ENCODE measurements around the gene ADCY9.

The ADCY9 gene

DNA sequence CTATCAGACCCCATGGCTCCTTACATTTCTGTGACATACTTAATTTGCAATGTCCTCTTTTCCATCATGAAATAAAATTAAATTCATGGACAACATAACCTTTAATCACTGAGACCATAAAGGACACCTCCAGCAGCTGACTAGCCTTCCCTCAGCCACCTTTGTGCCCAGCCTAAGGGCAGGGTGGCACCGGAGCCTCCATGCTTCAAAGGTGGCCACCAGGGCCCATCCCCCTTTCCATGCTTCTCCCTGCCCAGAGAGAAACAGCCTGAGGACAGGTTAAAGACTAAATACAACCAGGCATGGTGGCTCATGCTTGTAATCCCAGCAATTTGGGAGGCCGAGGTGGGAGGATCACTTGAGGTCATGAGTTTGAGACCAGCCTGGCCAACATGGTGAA is 94.3 kb downstream of the ADCY9 start:
- no peak for DNase-seq

DNA sequence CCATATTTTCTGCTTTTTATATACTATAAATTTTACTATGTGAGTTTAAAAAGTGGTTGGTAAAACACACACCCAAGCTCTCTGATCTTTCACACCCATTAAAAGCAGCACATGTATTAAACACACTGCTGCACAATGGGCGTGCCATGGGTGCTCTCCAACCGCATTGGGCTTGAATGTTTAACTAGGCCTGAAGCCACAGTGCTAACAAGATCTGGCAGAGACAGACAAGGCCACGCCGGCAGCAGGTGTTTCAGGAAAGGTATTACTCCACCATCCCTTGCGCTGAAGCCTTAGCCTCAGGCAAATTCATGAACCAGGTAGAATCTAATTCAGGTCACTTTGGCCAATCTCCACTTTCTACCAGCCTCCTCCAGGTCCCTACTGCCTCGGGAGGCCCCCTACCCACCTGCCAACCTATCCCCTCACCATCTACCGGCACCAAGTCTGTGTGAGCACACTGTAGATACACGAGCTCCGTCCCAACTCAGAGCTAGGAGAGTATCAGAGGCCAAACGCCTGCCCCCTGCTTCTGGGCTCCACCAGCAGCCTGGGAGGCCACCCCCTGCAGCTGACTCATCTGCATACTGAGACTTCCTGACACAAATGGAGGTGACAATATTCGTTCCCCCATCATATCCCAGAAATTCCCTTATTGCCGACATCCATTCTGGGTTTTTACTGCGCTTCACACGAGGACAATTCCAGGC is 95.0 kb downstream of the ADCY9 start:
- DNase-seq = peak; percentile 26

- no peak for DNase-seq
Measured at GRCh38 chr16:4019371-4019791, 96.9 kb downstream of the ADCY9 start.

- no peak for DNase-seq
Measured at GRCh38 chr16:4018391-4018790, 97.9 kb downstream of the ADCY9 start.

DNA sequence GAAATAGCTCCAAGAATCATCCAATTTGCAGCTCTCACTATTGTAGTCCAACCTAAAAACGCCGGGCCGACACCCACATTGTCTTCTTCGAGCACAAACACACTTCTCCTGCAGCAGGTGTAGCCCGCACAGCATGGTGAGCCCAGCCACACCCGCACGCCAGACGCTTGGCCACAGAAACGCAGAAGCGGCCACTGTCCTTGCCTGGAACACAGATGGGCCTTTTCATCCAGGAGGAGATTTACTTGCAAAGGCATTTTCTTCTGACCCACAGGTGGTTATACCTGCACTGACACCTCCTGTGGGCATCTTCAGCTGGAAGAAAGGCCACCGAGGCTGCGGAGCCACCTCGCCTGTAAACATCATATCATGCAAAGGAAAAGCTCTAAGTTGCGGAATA is 98.4 kb downstream of the ADCY9 start:
- DNase-seq = no peak

DNA sequence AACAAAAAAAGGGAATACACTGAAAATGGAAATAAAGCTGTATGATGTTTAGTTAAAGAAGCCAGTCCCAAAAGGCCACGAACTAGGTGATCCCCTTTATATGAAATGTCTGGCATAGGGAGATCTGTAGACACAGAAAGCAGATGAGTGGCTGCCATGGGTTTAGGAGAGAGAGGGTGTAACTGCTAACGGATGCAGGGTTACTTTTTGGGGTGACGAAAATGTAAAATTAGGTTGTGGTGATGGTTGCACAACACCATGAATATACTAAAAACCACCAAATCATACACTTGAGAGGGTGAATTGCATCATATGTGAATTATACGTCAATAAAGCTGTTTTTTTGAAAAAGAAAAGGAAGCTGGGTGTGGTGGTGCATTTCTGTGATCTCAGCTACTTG is 99.6 kb downstream of the ADCY9 start:
- DNase-seq = no peak

DNA sequence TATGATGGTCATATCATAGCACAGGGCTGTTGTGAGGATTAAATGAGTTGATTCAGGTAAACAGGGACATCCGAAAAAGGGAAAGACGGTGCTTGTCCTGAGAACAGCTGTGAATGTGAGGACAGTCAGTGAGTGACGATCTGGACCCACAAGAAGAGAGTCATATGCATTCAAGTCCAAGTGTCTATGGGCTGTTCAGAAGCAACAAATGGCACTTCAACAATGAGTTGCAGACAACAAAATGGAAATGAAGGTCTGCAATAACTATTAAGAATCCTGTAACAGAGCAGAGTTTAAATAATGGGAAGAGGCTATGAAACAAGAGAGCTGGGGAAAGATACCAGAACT is 100.3 kb downstream of the ADCY9 start:
- DNase-seq = no peak

DNA sequence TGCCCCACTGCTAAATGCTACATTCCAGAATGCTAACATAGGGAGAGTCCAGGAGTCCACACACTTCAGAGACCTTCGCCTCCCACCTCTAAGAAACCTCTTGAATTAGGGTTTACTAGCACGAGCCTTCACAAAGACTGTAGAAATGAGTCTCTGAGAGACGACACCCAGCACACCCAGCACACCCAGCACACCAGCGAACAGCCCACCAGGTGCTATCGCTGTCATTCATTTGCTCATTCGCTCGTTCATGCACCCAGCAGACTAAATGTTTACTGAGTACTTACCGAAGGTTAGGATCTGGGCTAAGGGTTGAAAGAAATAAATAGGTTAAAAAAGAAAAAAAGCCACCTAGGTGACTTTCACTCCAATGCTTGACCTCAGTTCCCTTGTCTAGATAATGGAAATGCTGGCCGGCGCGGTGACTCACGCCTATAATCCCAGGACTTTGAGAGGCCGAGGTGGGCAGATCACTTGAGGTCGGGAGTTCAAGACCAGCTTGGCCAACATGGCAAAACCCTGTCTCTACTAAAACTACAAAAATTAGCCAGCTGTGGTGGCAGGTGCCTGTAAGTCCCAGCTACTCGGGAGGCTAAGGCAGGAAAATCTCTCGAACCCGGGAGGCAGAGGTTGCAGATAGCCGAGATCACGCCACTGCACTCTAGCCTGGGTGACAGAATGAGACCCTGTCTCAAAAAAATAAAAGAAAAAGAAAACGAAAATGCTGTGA is 100.8 kb downstream of the ADCY9 start:
- DNase-seq = no peak

- DNase-seq = no peak
Measured at GRCh38 chr16:4011940-4012629, 104.2 kb downstream of the ADCY9 start.

DNA sequence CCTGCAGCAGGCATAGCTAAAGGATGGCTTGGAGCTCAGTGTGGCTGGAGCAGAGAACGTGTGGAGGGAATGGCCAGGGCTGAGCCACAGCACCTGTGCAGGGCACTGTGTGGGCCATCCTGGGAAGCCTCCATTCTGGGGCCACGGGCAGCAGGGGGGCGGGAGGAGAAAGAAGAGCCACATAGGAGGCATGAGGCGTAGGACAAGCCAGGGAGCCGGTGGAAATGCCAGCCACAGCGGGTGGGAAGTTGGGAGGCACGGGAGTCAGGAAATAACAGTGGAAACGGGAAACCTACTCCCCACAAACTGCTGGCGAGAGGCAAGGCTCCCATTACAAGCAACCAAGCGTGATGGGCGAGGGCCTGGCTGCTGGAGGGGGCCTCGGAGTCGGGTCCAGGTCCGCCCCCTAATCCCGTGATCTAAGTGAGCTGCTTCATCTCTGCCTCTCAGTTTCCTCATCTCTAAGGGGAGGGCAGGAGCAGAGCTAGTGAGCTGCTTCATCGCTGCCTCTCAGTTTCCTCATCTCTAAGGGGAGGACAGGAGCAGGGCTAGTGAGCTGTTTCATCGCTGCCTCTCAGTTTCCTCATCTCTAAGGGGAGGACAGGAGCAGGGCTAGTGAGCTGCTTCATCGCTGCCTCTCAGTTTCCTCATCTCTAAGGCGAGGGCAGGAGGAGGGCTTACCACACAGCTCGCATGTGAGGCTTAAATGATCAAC is 104.9 kb downstream of the ADCY9 start:
- no peak for DNase-seq

DNA sequence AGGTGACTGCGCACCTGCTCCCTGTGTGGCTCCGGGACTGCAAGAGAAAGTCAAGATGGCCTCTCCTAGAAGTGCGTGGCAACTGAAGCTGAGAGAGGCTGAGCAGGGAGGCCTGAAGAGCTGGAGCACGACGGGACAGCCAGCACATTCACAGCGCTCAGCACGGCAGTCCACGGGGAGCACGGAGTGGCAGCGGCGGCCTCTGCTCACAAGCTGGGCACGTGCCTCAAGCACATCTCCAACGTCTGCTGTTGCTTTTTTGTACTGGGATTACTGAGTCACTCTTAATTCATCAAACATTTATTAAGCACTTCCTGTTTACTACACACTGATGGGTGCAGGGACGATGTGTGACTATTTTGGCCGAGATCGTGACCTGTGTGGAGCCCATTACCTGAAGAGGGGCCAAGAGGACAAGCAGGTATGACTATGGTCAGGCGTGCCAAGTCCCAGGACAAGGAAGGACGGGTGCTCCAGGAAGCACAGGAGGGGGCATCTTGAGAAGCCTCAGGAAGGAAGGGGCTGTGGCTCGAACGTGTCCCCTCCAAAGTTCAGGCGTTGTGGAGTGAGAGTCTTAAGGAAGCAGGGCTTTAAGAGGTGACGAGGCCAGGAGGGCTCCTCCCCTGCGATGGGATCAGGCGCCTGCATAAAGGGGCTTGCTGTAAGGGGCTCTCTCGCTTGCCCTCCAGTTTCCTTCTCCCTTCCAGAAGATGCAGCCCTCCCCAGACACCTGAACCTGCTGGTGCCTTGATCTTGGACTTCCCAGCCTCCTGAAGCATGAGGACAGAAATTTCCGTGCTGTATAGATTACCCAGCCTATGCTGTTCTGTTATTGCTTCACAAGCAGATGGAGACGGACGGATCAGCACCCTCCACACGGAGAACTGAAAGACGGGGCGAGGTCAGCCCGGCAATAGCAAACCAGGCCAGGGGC is 105.8 kb downstream of the ADCY9 start:
- no peak for DNase-seq

DNA sequence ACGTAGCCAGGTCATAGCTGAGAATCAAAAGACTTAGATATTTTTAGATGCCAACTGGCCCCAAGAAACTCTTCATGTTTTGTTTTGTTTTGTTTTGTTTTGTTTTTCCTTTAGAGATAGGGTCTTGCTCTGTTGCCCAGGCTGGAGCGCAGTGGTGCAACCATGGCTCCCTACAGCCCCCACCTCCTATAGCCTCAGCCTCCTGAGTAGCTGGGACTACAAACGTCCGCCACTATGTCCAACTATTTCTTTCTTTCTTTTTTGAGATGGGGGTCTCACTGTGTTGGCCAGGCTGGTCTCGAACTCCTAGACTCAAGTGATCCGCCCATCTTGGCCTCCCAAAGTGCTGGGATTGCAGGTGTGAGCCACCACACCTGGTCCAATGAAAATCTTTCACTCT is 107.1 kb downstream of the ADCY9 start:
- DNase-seq = no peak

GRCh38 chr16:4008116-4008515 is 108.1 kb downstream of the ADCY9 start:
- DNase-seq = no peak

- no peak for DNase-seq
Measured at GRCh38 chr16:4006397-4006999, 109.7 kb downstream of the ADCY9 start.

DNA sequence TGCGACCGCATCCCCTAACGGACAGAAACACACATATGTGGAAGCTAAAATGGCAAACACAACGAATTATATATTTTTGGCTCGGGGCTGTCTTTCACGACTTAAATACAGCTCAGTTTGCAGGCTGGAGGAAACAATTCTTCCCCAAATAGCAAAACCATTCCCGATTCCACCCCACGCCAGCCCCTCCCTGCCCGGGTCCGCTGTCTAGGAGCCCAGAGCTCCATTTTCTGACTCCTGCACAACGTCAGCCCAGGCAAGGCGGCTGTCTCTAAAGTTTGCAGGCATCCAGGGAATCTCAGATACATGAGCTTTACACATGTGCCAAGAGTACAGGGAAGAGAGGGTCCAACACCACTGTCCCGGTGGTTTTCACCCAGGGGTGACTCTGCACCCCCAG is 110.5 kb downstream of the ADCY9 start:
- no peak for DNase-seq

DNA sequence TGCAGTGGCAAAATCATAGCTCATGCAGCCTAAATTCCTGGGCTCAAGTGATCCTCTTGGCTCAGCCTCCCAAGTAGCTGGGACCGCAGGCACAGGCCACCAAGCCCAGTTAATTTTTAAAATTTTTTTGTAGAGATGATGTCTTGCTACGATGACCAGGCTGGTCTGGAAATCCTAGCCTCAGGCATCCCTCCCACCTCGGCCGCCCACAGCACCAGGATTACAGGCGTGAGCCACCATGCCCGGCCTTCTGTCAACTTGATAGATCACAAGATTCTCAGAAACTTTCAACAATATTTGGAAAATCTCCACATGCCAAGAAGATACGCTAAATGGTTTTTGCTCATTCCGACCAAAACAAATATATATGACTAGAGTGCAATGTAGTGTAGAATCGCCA is 111.0 kb downstream of the ADCY9 start:
- no peak for DNase-seq

- no peak for DNase-seq
Measured at GRCh38 chr16:4004206-4004605, 112.0 kb downstream of the ADCY9 start.

GRCh38 chr16:4003576-4003975 is 112.7 kb downstream of the ADCY9 start:
- DNase-seq = no peak

- DNase-seq = no peak
Measured at GRCh38 chr16:4003166-4003565, 113.1 kb downstream of the ADCY9 start.

DNA sequence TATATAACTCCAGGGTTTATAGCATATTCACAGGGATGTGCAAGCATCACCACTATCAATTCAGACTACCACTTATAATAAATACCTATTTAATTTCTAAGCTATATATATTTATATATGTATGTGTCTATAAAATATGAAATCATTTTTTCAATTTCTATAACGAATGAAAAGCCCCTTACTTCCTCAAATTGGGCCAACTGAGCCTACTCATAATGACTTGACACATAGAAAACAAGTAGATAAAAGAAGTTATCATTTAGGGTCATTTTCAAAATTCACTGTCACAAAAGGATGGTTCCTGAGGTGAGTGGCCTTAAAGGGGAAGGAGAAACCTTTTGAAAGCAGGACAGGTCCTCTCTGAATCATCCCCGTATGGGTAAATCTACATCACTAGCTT is 114.1 kb downstream of the ADCY9 start:
- no peak for DNase-seq

DNA sequence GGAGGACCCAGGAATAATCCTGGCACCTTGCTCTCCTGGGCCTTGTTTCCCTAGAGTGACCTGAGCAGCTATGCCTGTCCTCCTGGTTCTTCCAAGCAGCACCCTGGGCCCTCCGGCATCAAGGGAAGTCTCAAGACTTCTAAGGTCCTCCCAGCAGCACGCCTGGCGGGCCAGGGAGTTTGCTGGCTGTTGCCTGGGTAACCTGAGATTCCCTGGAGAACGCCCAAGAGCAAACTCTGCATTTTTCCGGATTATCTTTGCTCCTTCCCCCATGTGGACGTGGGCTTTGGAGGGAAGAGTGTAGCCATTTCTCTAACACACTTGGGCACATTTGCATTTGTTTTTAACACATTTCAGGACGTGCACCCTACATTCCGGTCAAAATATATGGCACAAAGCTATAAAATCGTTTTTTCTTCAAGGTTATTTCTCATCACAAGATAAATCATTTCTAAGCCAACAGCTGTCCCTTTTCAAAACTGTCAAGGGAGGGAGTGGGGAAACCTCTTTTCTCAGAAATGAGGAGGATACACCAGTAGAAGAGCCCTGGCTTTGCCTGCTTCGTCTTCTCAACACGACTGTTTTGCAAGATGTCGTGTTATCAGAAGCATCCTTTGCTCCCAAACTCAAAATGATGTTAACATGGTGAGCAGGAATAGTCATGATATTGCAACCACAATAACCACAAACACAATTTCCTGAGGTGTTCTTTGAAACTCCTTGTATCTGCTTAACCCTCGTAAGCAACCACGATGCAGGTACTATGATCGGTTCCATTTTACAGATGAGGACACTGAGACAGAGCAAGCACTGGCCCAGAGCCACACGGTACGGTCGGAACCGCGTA is 116.5 kb downstream of the ADCY9 start:
- DNase-seq = no peak

Measured in NCI-H748 treated with DMSO at 0.1 percent for 48 hours (cell line).